Midbrain (tissue), 1 donor: ENCODE measurements around the gene LTBP2.

Source experiments
- DNase-seq: peaks from one replicate; lab custom pipeline; 2025; lab: John Stamatoyannopoulos, UW

LTBP2 gene

GRCh38 chr14:74526854-74527585 is 85.0 kb downstream of the LTBP2 start:
- DNase-seq, result no peak

DNA sequence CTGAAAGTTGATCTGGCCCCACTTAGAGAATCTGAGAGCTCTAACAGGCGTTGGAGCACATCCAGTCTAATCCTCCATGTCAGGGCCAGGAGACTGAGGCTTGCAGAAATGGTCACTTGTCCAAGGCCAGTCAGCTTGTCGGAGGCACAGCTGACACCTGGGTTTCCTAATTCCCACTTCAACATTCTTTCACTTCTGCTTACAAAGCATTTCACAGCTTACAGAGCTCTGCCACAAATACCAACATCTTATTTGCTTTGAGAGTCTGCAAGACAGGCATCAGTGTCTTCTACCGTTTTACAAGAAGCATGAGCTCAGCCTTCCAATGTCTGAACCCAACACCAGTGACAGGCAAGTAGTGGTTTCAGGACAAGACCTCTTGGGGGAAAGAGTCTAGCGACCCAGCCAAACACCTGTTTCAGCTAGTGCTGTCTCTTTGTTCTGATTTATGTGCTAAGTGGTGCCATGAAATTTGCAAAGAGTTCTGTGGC is 86.6 kb downstream of the LTBP2 start:
- no peak for DNase-seq

- no peak for DNase-seq
These were observed 87.3 kb downstream of the LTBP2 start for GRCh38 chr14:74524812-74525135.

DNA sequence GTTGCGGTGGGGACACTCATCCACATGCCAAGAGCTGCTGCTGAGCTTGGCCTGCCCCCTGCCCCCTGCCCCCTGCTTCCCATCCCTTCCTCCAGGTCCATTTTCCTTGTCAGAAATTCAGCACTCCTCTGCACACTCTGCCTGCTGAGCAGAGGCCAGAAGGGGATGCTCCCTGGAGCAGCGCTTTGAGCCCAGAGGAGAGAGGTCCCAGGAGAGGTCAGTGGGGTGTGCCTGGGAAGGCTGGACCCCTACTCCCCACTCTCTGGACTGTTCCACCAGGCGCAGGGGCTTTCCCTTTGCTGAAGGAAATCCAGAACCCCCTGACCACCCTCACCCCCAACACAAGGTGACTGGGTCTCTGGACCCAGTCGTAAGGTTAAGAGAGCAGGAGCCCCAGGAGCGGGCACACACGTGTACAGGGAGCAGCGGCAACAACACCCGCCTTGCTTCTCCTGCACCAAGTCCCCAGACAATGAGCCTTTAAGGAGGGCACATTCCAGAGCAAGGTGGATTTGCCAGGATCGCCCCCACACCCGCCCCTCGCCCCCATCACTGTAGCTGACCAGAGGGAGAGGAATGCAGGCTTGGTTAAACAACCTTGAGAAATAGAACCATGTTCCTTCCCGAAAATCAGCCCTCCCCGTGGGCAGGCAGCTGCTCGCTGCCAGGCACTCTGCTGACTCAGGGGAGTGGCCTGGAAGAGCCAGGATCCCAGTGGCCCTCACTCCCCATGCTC is 87.8 kb downstream of the LTBP2 start:
- DNase-seq, result no peak

GRCh38 chr14:74522740-74523139 is 89.3 kb downstream of the LTBP2 start:
- no peak for DNase-seq

DNA sequence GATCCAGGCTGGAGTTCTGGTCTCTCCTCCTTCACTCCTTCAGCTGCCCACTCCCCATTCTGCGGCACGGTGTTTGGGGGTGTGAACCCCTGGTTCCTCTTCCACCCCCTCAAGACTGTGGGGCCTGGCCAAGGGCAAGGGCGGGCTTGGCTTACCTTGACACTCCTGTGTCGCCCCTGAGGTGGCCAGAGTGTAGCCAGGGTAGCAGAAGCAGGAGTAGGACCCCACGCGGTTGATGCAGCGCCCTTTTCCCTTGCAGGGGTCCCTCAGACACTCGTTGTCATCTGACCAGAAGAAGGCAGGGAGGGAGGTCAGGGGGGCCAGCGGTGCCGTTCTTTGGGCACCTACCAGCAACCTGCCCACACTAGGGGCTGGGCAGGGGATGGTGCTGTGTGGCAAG is 90.3 kb downstream of the LTBP2 start:
- DNase-seq, result no peak

- DNase-seq, result no peak
These were observed 92.5 kb downstream of the LTBP2 start for GRCh38 chr14:74519316-74520074.

- DNase-seq, result no peak
These were observed 93.8 kb downstream of the LTBP2 start for GRCh38 chr14:74518221-74518620.

- DNase-seq, result no peak
These were observed 94.3 kb downstream of the LTBP2 start for GRCh38 chr14:74517731-74518130.

- no peak for DNase-seq
These were observed 95.4 kb downstream of the LTBP2 start for GRCh38 chr14:74516451-74517160.

- no peak for DNase-seq
These were observed 96.1 kb downstream of the LTBP2 start for GRCh38 chr14:74515891-74516412.

DNA sequence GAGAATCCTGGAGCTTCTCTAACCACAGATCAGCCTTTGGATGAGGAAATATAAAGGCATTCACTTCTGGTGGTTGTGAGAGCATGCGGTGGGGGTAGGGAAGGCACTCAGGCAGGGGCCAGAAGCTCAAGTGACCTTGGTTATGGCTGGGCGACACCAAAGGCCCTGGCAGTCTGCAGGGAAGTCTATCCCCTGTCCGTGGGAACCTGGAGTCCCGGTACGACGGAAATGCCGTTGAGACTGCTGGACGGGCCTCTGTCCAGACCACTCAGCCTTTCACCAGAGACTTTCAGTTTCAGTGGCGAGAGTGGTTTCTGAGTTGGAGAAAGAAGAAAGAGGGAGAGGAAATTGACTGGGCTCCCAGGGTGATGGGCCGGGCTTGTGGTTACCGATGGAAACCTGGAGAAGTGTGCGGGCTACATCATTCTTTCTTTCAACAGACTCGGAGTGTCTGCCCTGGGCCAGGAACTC is 97.5 kb downstream of the LTBP2 start:
- DNase-seq, result no peak

DNA sequence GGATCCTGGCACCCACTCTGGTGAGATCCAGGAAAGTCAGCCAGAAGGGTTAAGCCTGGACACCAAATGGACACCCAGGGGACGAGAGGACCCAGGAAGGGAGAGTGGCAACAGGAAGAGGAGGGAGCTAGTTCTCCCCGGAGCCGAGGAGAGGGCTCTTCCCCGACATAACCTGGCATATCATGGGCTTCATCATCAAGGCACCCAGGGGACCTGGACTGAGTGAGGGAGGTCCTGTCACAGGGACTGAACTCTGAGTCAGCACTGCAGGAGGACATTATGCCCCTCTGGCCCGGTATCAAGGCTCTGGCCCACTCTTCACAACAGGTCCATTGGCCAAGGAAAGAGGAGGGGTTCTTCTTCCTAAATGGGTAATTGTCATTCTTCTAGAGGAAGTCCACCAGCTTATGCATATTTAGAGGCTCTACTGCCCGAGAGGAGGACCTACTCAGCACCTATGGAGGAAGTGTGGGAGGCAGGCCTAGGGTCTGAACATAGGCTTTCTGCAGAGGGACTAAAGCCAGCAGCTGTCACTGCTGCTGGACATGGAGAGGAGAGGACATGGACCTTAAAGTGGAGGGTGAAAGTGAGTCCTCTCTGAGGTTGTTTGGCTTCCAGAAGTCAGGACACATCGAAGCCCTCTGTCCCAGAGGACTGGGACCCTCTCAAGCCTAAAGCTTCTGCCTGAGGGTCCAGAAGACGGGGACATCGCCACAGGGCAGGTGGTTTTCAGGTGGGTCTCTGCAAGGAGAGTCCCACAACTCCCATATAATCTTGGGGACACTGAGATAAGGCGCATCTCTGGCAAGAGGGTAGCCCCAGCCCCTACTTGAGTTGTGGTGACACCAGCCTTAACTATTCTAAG is 99.8 kb downstream of the LTBP2 start:
- no peak for DNase-seq

DNA sequence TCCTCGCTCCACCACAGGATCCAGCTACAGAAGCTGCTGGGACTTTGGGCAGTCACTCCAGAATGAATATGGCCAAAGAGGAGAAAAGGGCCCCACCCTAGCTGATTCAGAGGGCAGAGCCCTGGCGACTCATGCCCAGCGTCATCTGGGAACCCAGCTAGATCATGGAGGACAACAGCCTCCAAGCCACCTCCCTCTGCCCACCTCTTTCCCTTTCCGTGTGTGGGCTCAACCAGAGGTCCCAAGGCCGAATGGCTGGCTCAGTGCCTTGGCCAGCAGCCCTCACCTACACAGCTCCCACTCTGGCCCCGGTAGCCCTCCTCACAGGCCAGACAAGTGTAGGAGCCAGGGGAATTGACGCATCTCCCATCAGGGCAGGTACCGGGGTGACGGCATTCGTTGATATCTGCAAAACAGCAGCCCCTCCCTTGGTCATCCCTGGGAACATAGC is 101.1 kb downstream of the LTBP2 start:
- no peak for DNase-seq

DNA sequence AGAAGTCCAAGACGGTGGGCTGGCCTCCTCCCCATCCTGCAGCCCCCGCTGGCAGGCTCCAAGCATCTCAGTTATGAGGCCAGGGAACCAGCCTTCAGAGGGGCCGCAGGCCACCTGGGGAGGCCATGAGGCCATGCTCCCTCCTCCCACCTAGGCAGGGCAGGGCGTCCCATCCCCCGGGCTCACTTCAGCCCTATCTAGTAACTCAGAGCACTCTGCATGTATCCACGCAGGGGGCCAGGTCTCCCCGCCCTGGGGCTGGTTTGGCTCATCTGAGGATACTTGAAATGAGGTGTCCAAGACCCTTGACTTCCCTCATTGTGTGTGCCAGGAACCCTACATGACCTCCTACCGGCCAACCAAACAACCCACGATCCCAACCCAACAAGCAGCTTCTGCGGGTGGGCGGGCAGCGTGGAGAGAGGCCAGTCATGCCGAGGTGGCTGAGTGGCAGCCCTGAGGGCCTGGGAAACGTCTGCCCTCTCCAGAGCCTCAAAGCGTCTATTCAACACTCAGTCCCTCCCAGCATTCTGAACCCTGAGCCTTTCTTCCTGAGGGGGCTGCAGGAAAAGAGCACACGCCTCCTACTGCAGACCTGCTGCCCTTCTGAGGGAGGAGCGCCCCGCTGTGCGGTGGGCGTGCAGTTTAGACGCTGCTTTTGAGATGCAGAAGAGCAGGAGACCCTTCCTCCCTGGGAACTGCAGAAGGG is 101.7 kb downstream of the LTBP2 start:
- no peak for DNase-seq

- DNase-seq, result no peak
These were observed 102.3 kb downstream of the LTBP2 start for GRCh38 chr14:74509587-74510222.

- no peak for DNase-seq
These were observed 103.1 kb downstream of the LTBP2 start for GRCh38 chr14:74508844-74509428.

GRCh38 chr14:74508292-74508731 is 103.7 kb downstream of the LTBP2 start:
- no peak for DNase-seq

- no peak for DNase-seq
These were observed 104.2 kb downstream of the LTBP2 start for GRCh38 chr14:74507840-74508239.
